Kidney tubule cell (primary cell): ENCODE measurements around the gene ZNF24.

Experiments used
- DNase-seq: peaks from one replicate; pipeline ENCODE4 v3.0.0-alpha.2; 2018; ENCODE audit warnings: low spot score

Gene ZNF24

GRCh38 chr18:35355140-35355618 is 11.0 kb upstream of the ZNF24 start:
- DNase-seq: peak; percentile 77

GRCh38 chr18:35352778-35353177 is 8.6 kb upstream of the ZNF24 start:
- DNase-seq: no peak

GRCh38 chr18:35352283-35352682 is 8.1 kb upstream of the ZNF24 start:
- DNase-seq: no peak

- no peak for DNase-seq
Measured at GRCh38 chr18:35348001-35348400, 3.8 kb upstream of the ZNF24 start.

- DNase-seq: no peak
Measured at GRCh38 chr18:35345950-35346349, 1.7 kb upstream of the ZNF24 start.

- peak; percentile 38 for DNase-seq
Measured at GRCh38 chr18:35345460-35345921, 1.3 kb upstream of the ZNF24 start.

GRCh38 chr18:35344736-35345459 is 678 bp upstream of the ZNF24 start:
- DNase-seq: no peak

- no peak for DNase-seq
Measured at GRCh38 chr18:35343488-35343935, 708 bp downstream of the ZNF24 start.

GRCh38 chr18:35337286-35337685 is 6.9 kb downstream of the ZNF24 start:
- DNase-seq: no peak

GRCh38 chr18:35335866-35336265 is 8.4 kb downstream of the ZNF24 start:
- peak; percentile 47 for DNase-seq

- DNase-seq: peak; percentile 65
Measured at GRCh38 chr18:35334821-35335220, 9.4 kb downstream of the ZNF24 start.

GRCh38 chr18:35334212-35334611 is 10.0 kb downstream of the ZNF24 start:
- DNase-seq: no peak

GRCh38 chr18:35331367-35332087 is 12.7 kb downstream of the ZNF24 start:
- DNase-seq: no peak

GRCh38 chr18:35328868-35329267 is 15.4 kb downstream of the ZNF24 start:
- DNase-seq: no peak

GRCh38 chr18:35326695-35327387 is 17.4 kb downstream of the ZNF24 start:
- no peak for DNase-seq

- DNase-seq: no peak
Measured at GRCh38 chr18:35324926-35325655, 19.1 kb downstream of the ZNF24 start.

- peak; percentile 6 for DNase-seq
Measured at GRCh38 chr18:35322486-35323458, 21.4 kb downstream of the ZNF24 start.

- peak; percentile 9 for DNase-seq
Measured at GRCh38 chr18:35311496-35311895, 32.7 kb downstream of the ZNF24 start.

- no peak for DNase-seq
Measured at GRCh38 chr18:35306588-35307250, 37.5 kb downstream of the ZNF24 start.

GRCh38 chr18:35303610-35304009 is 40.6 kb downstream of the ZNF24 start:
- no peak for DNase-seq
